Right cardiac atrium (tissue), 5 donors: ENCODE measurements around the gene SNRPB. TPM values are rescaled to one million over a fixed set of nuclear protein-coding genes. Genes with fewer than 3 reads are reported as not detected.

Experiments
- ATAC-seq, 2 donors: fragments of 200-7000 bp; cut with Tn5 transposase; one replicate each; pipeline versions ENCODE4 v1.8.0 to v1.9.1; 2020; ENCODE audit warnings: moderate library complexity in 2 of 2, mild to moderate bottlenecking in 1 of 2
- DNase-seq, 3 donors: peaks; one replicate each; pipeline ENCODE4 v3.0.0-alpha.2; 2020
- H3K27ac ChIP-seq: one replicate; pipeline ENCODE4 v1.5.1; 2013; ENCODE audit warnings: mild to moderate bottlenecking, low read length, control low read depth, moderate library complexity
- H3K27me3 ChIP-seq: one replicate; pipeline ENCODE4 v1.6.1; 2013; ENCODE audit not compliant: control insufficient read depth, insufficient read depth
- H3K4me1 ChIP-seq: one replicate; pipeline ENCODE4 v1.6.1; 2013; ENCODE audit warnings: low read length; ENCODE audit not compliant: control insufficient read depth, insufficient read depth
- H3K4me3 ChIP-seq: one replicate; pipeline ENCODE4 v1.5.1; 2013; ENCODE audit warnings: low read length, control low read depth
- H3K9me3 ChIP-seq: one replicate; pipeline ENCODE4 v1.6.1; 2013; ENCODE audit warnings: low read length; ENCODE audit not compliant: control insufficient read depth
- WGBS: extraction: QIAGEN DNeasy Blood & Tissue Kit; methylation state at CpG from one replicate; pipeline ENCODE4 v1.1.7; 2013; 5-methylcytosine and 5-hydroxymethylcytosine counted together
- intact Hi-C, 4 donors: fragments of 100-400 bp; cut with DNase I; formaldehyde crosslinking; loops; one replicate each; pipeline versions ENCODE4 v1.11.0 to v1.14.0; 2022 to 2023
- long read RNA-seq, 4 donors: library from polyadenylated mRNA; unstranded; transcript quantifications; one replicate each; pipeline ENCODE4 v2.0.0, GENCODE V29; 2020 to 2021
- polyA plus RNA-seq: library from polyadenylated mRNA; stranded (reverse); fragments of 200-250 nt; gene quantifications from one replicate; pipeline ENCODE4 v1.2.3, GENCODE V29; 2013
- total RNA-seq, 4 donors: library from RNA; stranded (reverse); fragmentation: NEBNext Ultra II Directional; extraction: Animal tissue kit (Norgen Biotek cat#: 25700); gene quantifications; one replicate each; pipeline ENCODE4 v1.2.1, GENCODE V29; 2021
- donor health status: healthy with polysubstance abuse.
- donor health status: DM: no; HTN: yes; CAD: no.
- donor health status: DM: no; HTN: no; CAD: no.
- donor health status: DM: no; HTN: yes; CAD: no; lungs with severe emphysema.
- donor health status: DM: yes; HTN: yes; CAD: no.

Gene SNRPB
- 10 to 100 TPM; 44.6 to 63.2 (median 48.2) TPM for total RNA-seq
- polyA plus RNA-seq: 78.8 TPM
- long read RNA-seq, donor 1, transcript SNRPB-201 (7 exons, 1,154 nt): major isoform, 33 of 40 reads
- long read RNA-seq, donor 1, partial matches to known transcripts: 3 of 40 reads
- long read RNA-seq, donor 1, other reads (novel, unspliced or antisense): 1 of 40 reads
- long read RNA-seq, donor 2, transcript SNRPB-201 (7 exons, 1,154 nt): major isoform, 24 of 32 reads
- long read RNA-seq, donor 2, partial matches to known transcripts: 2 of 32 reads
- long read RNA-seq, donor 2, other reads (novel, unspliced or antisense): 2 of 32 reads
- long read RNA-seq, donor 3, transcript SNRPB-202 (7 exons, 1,008 nt): minor isoform, 14 of 107 reads
- long read RNA-seq, donor 3, transcript SNRPB-201 (7 exons, 1,154 nt): major isoform, 64 of 107 reads
- long read RNA-seq, donor 3, partial matches to known transcripts: 7 of 107 reads
- long read RNA-seq, donor 3, other reads (novel, unspliced or antisense): 22 of 107 reads
- long read RNA-seq, donor 4, transcript SNRPB-201 (7 exons, 1,154 nt): major isoform, 24 of 36 reads
- long read RNA-seq, donor 4, partial matches to known transcripts: 3 of 36 reads
- long read RNA-seq, donor 4, other reads (novel, unspliced or antisense): 7 of 36 reads

GRCh38 chr20:2470423-2471193 is at the start of gene SNRPB:
SNRPB (minus strand) TSS chr20:2470789; CDS start chr20:2470690, 99 bp downstream.
- Histone ChIP-seq H3K4me1 (peaks cover 1% of the 10 kb centered on the region), H3K27me3 (no peaks in the 10 kb centered on the region), H3K9me3 (no peaks in the 10 kb centered on the region), H3K27ac (peak within 1 kb of the TSS; percentile 99), H3K4me3 (peak within 1 kb of the TSS; percentile 72)
- ATAC-seq (peak; percentile 99), DNase-seq (peak; percentile 96 to 98 (median 98))
- intact Hi-C loops: no loop called here
- WGBS: under 1% methylated on average over 53 of the region's 53 CpGs

GRCh38 chr20:2519115-2519809 is 48.7 kb upstream of the SNRPB start:
- ATAC-seq: no peak
- 92% methylated on average over 4 of the region's 4 CpGs for whole genome bisulfite sequencing
- intact Hi-C loops: no loop called here
- no peaks in the 10 kb centered on the region for H3K4me1 ChIP-seq
- H3K4me3 ChIP-seq: no peak overlapping the region
- no peak for DNase-seq
- no peak overlapping the region for H3K27ac ChIP-seq
- no peaks in the 10 kb centered on the region for H3K9me3 ChIP-seq
- H3K27me3 ChIP-seq: no peaks in the 10 kb centered on the region

- Histone ChIP-seq H3K4me1 (no peaks in the 10 kb centered on the region), H3K4me3 (no peak overlapping the region), H3K27me3 (no peaks in the 10 kb centered on the region), H3K9me3 (no peaks in the 10 kb centered on the region), H3K27ac (no peak overlapping the region)
- 79% methylated on average over 4 of the region's 4 CpGs for WGBS
- no peak for DNase-seq
- ATAC-seq: no peak
- intact Hi-C loops: no loop called here
Observed at GRCh38 chr20:2518558-2518957, 48.0 kb upstream of the SNRPB start.

GRCh38 chr20:2518096-2518495 is 47.5 kb upstream of the SNRPB start:
- no peak overlapping the region for H3K27ac ChIP-seq
- H3K4me1 ChIP-seq: no peaks in the 10 kb centered on the region
- no peaks in the 10 kb centered on the region for H3K27me3 ChIP-seq
- ATAC-seq: no peak
- intact Hi-C loops: no loop called here
- WGBS: 85% methylated on average over 10 of the region's 10 CpGs
- H3K9me3 ChIP-seq: no peaks in the 10 kb centered on the region
- H3K4me3 ChIP-seq: no peak overlapping the region
- DNase-seq: no peak

GRCh38 chr20:2516399-2516798 is 45.8 kb upstream of the SNRPB start:
- WGBS: 77% methylated on average over 2 of the region's 2 CpGs
- H3K4me3 ChIP-seq: no peak overlapping the region
- intact Hi-C loops: no loop called here
- H3K4me1 ChIP-seq: no peaks in the 10 kb centered on the region
- ATAC-seq (peak in 1 of 2 donors; percentile 19), DNase-seq (no peak)
- no peak overlapping the region for H3K27ac ChIP-seq
- no peaks in the 10 kb centered on the region for H3K9me3 ChIP-seq
- no peaks in the 10 kb centered on the region for H3K27me3 ChIP-seq

GRCh38 chr20:2515203-2515602 is 44.6 kb upstream of the SNRPB start:
- Histone ChIP-seq H3K4me1 (no peaks in the 10 kb centered on the region), H3K9me3 (no peaks in the 10 kb centered on the region), H3K27ac (no peak overlapping the region), H3K27me3 (no peaks in the 10 kb centered on the region), H3K4me3 (no peak overlapping the region)
- ATAC-seq: no peak
- intact Hi-C loops: no loop called here
- DNase-seq: no peak
- WGBS: 87% methylated on average over 1 of the region's 1 CpG

- intact Hi-C loops: no loop called here
- Histone ChIP-seq H3K4me1 (no peaks in the 10 kb centered on the region), H3K27ac (no peak overlapping the region), H3K4me3 (no peak overlapping the region), H3K27me3 (no peaks in the 10 kb centered on the region), H3K9me3 (no peaks in the 10 kb centered on the region)
- WGBS: 68% methylated on average over 3 of the region's 3 CpGs
- DNase-seq: no peak
- ATAC-seq: no peak
Observed at GRCh38 chr20:2509794-2510193, 39.2 kb upstream of the SNRPB start.

- no peaks in the 10 kb centered on the region for H3K9me3 ChIP-seq
- WGBS: 36% methylated on average over 9 of the region's 9 CpGs
- ATAC-seq: no peak
- peak overlapping the region; percentile 95 for H3K4me3 ChIP-seq
- no peaks in the 10 kb centered on the region for H3K4me1 ChIP-seq
- peak overlapping the region; percentile 94 for H3K27ac ChIP-seq
- no peak for DNase-seq
- intact Hi-C loops: no loop called here
- no peaks in the 10 kb centered on the region for H3K27me3 ChIP-seq
Observed at GRCh38 chr20:2509468-2509781, 38.8 kb upstream of the SNRPB start.

- H3K9me3 ChIP-seq: no peaks in the 10 kb centered on the region
- DNase-seq (peak; percentile 78 to 91 (median 90)), ATAC-seq (peak; percentile 97)
- no peaks in the 10 kb centered on the region for H3K4me1 ChIP-seq
- intact Hi-C loops: no loop called here
- H3K27me3 ChIP-seq: no peaks in the 10 kb centered on the region
- peak within 1 kb of the TSS; percentile 94 for H3K27ac ChIP-seq
- WGBS: under 1% methylated on average over 53 of the region's 53 CpGs
- peak within 1 kb of the TSS; percentile 95 for H3K4me3 ChIP-seq
Observed at GRCh38 chr20:2508631-2509467, 38.3 kb upstream of the SNRPB start, which contains the start of gene ZNF343. ZNF343 (minus strand) TSS chr20:2508915; CDS start chr20:2493895, 15,020 bp downstream.
